Mammary epithelial cell (primary cell): ENCODE results near the gene TSPAN14.
"Not testable (repeated sequence)": the region's sequence is repeated elsewhere in the genome, so short reads cannot be mapped to it uniquely, and the experiment has no call there.

Experiments used
- EZH2 ChIP-seq: IDR thresholded peaks from 2 replicates; pipeline ENCODE4 v1.6.1; 2012; ENCODE audit warnings: low read length, inconsistent platforms, borderline replicate concordance
- TF ChIP-seq, protein P1 (sequence below), 2 donors: IDR thresholded peaks in 1 of 2; conservative IDR thresholded peaks in 1 of 2; 2 replicates each; pipeline ENCODE4 v1.5.1; 2011 to 2012; ENCODE audit warnings: inconsistent platforms in 2 of 2, low read length in 2 of 2, mild to moderate bottlenecking in 2 of 2, control low read depth in 1 of 2, low read depth in 1 of 2; ENCODE audit not compliant: insufficient read depth in 1 of 2; ENCODE audit errors: extremely low read depth in 1 of 2

- TF ChIP-seq EZH2, result not testable (repeated sequence)
- TF ChIP-seq, protein P1, sequence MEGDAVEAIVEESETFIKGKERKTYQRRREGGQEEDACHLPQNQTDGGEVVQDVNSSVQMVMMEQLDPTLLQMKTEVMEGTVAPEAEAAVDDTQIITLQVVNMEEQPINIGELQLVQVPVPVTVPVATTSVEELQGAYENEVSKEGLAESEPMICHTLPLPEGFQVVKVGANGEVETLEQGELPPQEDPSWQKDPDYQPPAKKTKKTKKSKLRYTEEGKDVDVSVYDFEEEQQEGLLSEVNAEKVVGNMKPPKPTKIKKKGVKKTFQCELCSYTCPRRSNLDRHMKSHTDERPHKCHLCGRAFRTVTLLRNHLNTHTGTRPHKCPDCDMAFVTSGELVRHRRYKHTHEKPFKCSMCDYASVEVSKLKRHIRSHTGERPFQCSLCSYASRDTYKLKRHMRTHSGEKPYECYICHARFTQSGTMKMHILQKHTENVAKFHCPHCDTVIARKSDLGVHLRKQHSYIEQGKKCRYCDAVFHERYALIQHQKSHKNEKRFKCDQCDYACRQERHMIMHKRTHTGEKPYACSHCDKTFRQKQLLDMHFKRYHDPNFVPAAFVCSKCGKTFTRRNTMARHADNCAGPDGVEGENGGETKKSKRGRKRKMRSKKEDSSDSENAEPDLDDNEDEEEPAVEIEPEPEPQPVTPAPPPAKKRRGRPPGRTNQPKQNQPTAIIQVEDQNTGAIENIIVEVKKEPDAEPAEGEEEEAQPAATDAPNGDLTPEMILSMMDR (conservative IDR thresholded peaks at IDR 0.05 in 1 of 2, IDR thresholded peaks at IDR 0.05 in 1 of 2; ENCODE audit: extremely low read depth in 1 of 2, insufficient read depth in 1 of 2, low read depth in 1 of 2, low read length in 2 of 2), result not testable (repeated sequence)
These were observed 89.2 kb downstream of the TSPAN14 start for GRCh38 chr10:80543319-80543672.
